OCI-LY7 (cell line): Measurements from ENCODE around the gene NTF4. TPM values are rescaled to one million over a fixed set of nuclear protein-coding genes. Genes with fewer than 3 reads are reported as not detected.
A peak's percentile ranks its signal among the peaks of the same experiment; 100 is the strongest.

Source experiments
- Bru-seq: library from RNA; stranded (reverse); fragments of 400-500 nt; gene quantifications from one replicate; lab custom pipeline; 2021; lab: Mats Ljungman, UMichigan
- BruChase-seq, 2 experiments: library from RNA; stranded (reverse); fragments of 400-500 nt; gene quantifications; one replicate each; lab custom pipeline; 2021; lab: Mats Ljungman, UMichigan
- BruUV-seq: library from RNA; stranded (reverse); fragments of 400-500 nt; replicated peaks from 2 replicates; lab custom pipeline; 2021; lab: Mats Ljungman, UMichigan
- CTCF ChIA-PET: fragments of 300-600 bp; sonication (Branson Sonifier 250); formaldehyde crosslinking; loops from one replicate; lab custom pipeline; 2022; ENCODE audit warnings: antibody characterized with exemption; ENCODE audit not compliant: unreplicated experiment; lab: Charles Lee
- POLR2A ChIA-PET: fragments of 300-600 bp; sonication (Branson Sonifier 250); formaldehyde crosslinking; loops from one replicate; lab custom pipeline; 2022; ENCODE audit warnings: antibody characterized with exemption; lab: Charles Lee
- DNase-seq: peaks from one replicate; pipeline ENCODE4 v3.0.0-alpha.2; 2015; ENCODE audit warnings: low spot score
- H2AFZ ChIP-seq: fragments of 200-600 bp; sonication (generic), shearing (Covaris generic); 2 replicates; pipeline ENCODE4 v1.6.1; 2014; ENCODE audit warnings: mild to moderate bottlenecking, antibody characterized with exemption, low read length, moderate library complexity
- H3K27ac ChIP-seq: fragments of 200-600 bp; sonication (generic); 2 replicates; pipeline ENCODE4 v1.5.1; 2014; ENCODE audit warnings: mixed run types, low read depth, mild to moderate bottlenecking, moderate library complexity, low read length, inconsistent platforms; ENCODE audit not compliant: poor library complexity, severe bottlenecking
- H3K36me3 ChIP-seq: fragments of 200-600 bp; sonication (generic); 2 replicates; pipeline ENCODE4 v1.6.1; 2014; ENCODE audit warnings: mild to moderate bottlenecking, antibody characterized with exemption, low read length, moderate library complexity, mixed read lengths; ENCODE audit not compliant: insufficient read depth
- H3K4me1 ChIP-seq: fragments of 200-600 bp; sonication (generic); 2 replicates; pipeline ENCODE4 v1.5.1; 2014; ENCODE audit warnings: mild to moderate bottlenecking, low read length; ENCODE audit not compliant: insufficient read depth, poor library complexity, severe bottlenecking
- H3K4me2 ChIP-seq: fragments of 200-600 bp; sonication (generic); 2 replicates; pipeline ENCODE4 v1.6.1; 2014; ENCODE audit warnings: mild to moderate bottlenecking, low read length
- H3K4me3 ChIP-seq: fragments of 200-600 bp; sonication (generic); 2 replicates; pipeline ENCODE4 v1.5.1; 2014; ENCODE audit warnings: mild to moderate bottlenecking, low read depth, low read length; ENCODE audit not compliant: poor library complexity, severe bottlenecking
- H3K79me2 ChIP-seq: fragments of 200-600 bp; sonication (generic); 2 replicates; pipeline ENCODE4 v1.6.1; 2016; ENCODE audit warnings: low read depth, mild to moderate bottlenecking, low read length, moderate library complexity, mixed read lengths; ENCODE audit not compliant: insufficient read depth
- H3K9me2 ChIP-seq: fragments of 200-600 bp; sonication (generic); 2 replicates; pipeline ENCODE4 v1.6.1; 2016; ENCODE audit warnings: mild to moderate bottlenecking, low read length, mixed read lengths; ENCODE audit not compliant: insufficient read depth
- H3K9me3 ChIP-seq: fragments of 200-600 bp; sonication (generic); 2 replicates; pipeline ENCODE4 v1.6.1; 2014; ENCODE audit warnings: mild to moderate bottlenecking, mixed run types, low read length, mixed read lengths
- H4K20me1 ChIP-seq: fragments of 200-600 bp; sonication (generic); 2 replicates; pipeline ENCODE4 v1.6.1; 2014; ENCODE audit warnings: mild to moderate bottlenecking, antibody characterized with exemption, low read length, moderate library complexity, mixed read lengths; ENCODE audit not compliant: insufficient read depth
- EZH2phosphoT487 ChIP-seq: fragments of 200-600 bp; sonication (generic); IDR thresholded peaks from 2 replicates; pipeline ENCODE4 v1.6.1; 2018; ENCODE audit warnings: low read depth, borderline replicate concordance, mild to moderate bottlenecking, mixed run types, antibody characterized with exemption, low read length, moderate library complexity, mixed read lengths
- intact Hi-C: fragments of 100-400 bp; cut with micrococcal nuclease; formaldehyde crosslinking; loops from one replicate; pipeline ENCODE4 v1.10.0; 2022; ENCODE audit not compliant: unreplicated experiment
- long read RNA-seq: library from polyadenylated mRNA; stranded (forward); transcript quantifications from one replicate; pipeline ENCODE4 v2.0.0, GENCODE V29; 2022
- total RNA-seq, 2 experiments: library from RNA; depleted of rRNA in 1 of 2; stranded (reverse); fragments of >200 nt in 1 of 2; shearing (Covaris generic) in 1 of 2; gene quantifications; 2 replicates each; pipeline ENCODE4 v1.2.3, GENCODE V29; 2014 to 2022
- TF ChIP-seq, protein P1 (sequence below): fragments of 200-600 bp; sonication (generic); conservative IDR thresholded peaks from 2 replicates; pipeline ENCODE4 v1.5.1; 2014; ENCODE audit warnings: mild to moderate bottlenecking, antibody characterized with exemption, low read length, moderate library complexity, mixed read lengths

NTF4 gene
- total RNA-seq (2014; rRNA removed; shearing (Covaris generic)) (not detected in 2 replicates), total RNA-seq (2022) (not detected in 2 replicates), Bru-seq, nascent RNA (not detected), BruChase-seq, experiment 1, labeled RNA remaining after a 6-hour chase (not detected), BruChase-seq, experiment 2, labeled RNA remaining after a 2-hour chase (not detected)
- long read RNA-seq: 0 reads

- no peak within 1 kb of the TSS for H2AFZ ChIP-seq
- no TSS peak for BruUV-seq
- intact Hi-C loops: no loop called here
- no peak within 1 kb of the TSS for H3K27ac ChIP-seq
- no peak within 1 kb of the TSS for H3K4me2 ChIP-seq
- H3K36me3 ChIP-seq: no peaks in the 10 kb centered on the region
- no peaks in the 10 kb centered on the region for H3K9me3 ChIP-seq
- no peaks in the 10 kb centered on the region for H3K9me2 ChIP-seq
- H3K4me3 ChIP-seq: no peak within 1 kb of the TSS
- H3K4me1 ChIP-seq: no peaks in the 10 kb centered on the region
- DNase-seq: no peak
- CTCF ChIA-PET: no interaction called here
- POLR2A ChIA-PET: no interaction called here
- no peaks in the 10 kb centered on the region for H3K79me2 ChIP-seq
- TF ChIP-seq EZH2phosphoT487: no peak
- TF ChIP-seq, protein P1, sequence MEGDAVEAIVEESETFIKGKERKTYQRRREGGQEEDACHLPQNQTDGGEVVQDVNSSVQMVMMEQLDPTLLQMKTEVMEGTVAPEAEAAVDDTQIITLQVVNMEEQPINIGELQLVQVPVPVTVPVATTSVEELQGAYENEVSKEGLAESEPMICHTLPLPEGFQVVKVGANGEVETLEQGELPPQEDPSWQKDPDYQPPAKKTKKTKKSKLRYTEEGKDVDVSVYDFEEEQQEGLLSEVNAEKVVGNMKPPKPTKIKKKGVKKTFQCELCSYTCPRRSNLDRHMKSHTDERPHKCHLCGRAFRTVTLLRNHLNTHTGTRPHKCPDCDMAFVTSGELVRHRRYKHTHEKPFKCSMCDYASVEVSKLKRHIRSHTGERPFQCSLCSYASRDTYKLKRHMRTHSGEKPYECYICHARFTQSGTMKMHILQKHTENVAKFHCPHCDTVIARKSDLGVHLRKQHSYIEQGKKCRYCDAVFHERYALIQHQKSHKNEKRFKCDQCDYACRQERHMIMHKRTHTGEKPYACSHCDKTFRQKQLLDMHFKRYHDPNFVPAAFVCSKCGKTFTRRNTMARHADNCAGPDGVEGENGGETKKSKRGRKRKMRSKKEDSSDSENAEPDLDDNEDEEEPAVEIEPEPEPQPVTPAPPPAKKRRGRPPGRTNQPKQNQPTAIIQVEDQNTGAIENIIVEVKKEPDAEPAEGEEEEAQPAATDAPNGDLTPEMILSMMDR: no peak
- no peaks in the 10 kb centered on the region; the same call in 1 of the 2 replicates for H4K20me1 ChIP-seq
Measured at GRCh38 chr19:49064768-49065611, at the start of gene NTF4. TSS of gene NTF4 (minus strand) at chr19:49064818. CDS start at chr19:49061997, 2,821 bp downstream.

GRCh38 chr19:49113762-49114629 lies 49.4 kb upstream of the NTF4 start, which contains the start of gene LIN7B:
TSS of gene LIN7B (plus strand) at chr19:49114370. CDS start at chr19:49114405, 35 bp downstream.
- peak; percentile 83 for DNase-seq
- H3K9me2 ChIP-seq: no peaks in the 10 kb centered on the region
- no TSS peak for BruUV-seq

More at GRCh38 chr19:49113762-49114629, 49.4 kb upstream of the NTF4 start, which contains the start of gene LIN7B:
- Histone ChIP-seq H2AFZ (peak within 1 kb of the TSS; percentile 90), H4K20me1 (no peaks in the 10 kb centered on the region), H3K36me3 (peaks cover 10% of the 10 kb centered on the region), H3K9me3 (no peaks in the 10 kb centered on the region), H3K4me1 (peaks cover 20% of the 10 kb centered on the region), H3K4me2 (peak within 1 kb of the TSS; percentile 88), H3K79me2 (no peaks in the 10 kb centered on the region), H3K27ac (no peak within 1 kb of the TSS), H3K4me3 (peak within 1 kb of the TSS; percentile 72)
- ChIA-PET CTCF (interaction anchor here (0.6 to 1.6 kb wide), 2 partner anchors 35 to 85 kb away, joined by 3 to 5 read pairs; no protein-coding TSS in a partner anchor), POLR2A (interaction anchor here (0.6 to 2.0 kb wide), 2 partner anchors 14 to 85 kb away, joined by 3 to 7 read pairs; no protein-coding TSS in a partner anchor)
- intact Hi-C loops: no loop called here
- TF ChIP-seq, protein P1: peak; percentile 67
- TF ChIP-seq EZH2phosphoT487: no peak
